GM19463 (cell line): Measurements from ENCODE around the gene DIP2C.
"Not testable (repeated sequence)": the region's sequence is repeated elsewhere in the genome, so short reads cannot be mapped to it uniquely, and the experiment has no call there.

Experiments
- ATAC-seq: cut with Tn5 transposase; IDR thresholded peaks from one replicate; pipeline ENCODE4 v1.9.1; 2021; ENCODE audit warnings: mild to moderate bottlenecking, moderate library complexity; ENCODE audit not compliant: unreplicated experiment

DIP2C gene

GRCh38 chr10:700183-700582, 10.7 kb upstream of the DIP2C start:
- ATAC-seq: not testable (repeated sequence)

GRCh38 chr10:697097-697875, 7.8 kb upstream of the DIP2C start:
- no peak for ATAC-seq

- ATAC-seq: no peak
These were observed 5.9 kb upstream of the DIP2C start for GRCh38 chr10:695396-695795.

GRCh38 chr10:693506-693905, 4.0 kb upstream of the DIP2C start:
- no peak for ATAC-seq

GRCh38 chr10:692682-693351, 3.3 kb upstream of the DIP2C start:
- no peak for ATAC-seq

- no peak for ATAC-seq
These were observed 1.7 kb upstream of the DIP2C start for GRCh38 chr10:691216-691615.

- ATAC-seq: no peak
These were observed 1.1 kb upstream of the DIP2C start for GRCh38 chr10:690372-691161.

- ATAC-seq: no peak
These were observed 382 bp downstream of the DIP2C start for GRCh38 chr10:689121-689451.

GRCh38 chr10:688312-689120, 952 bp downstream of the DIP2C start:
- no peak for ATAC-seq

GRCh38 chr10:687583-688311, 1.7 kb downstream of the DIP2C start:
- no peak for ATAC-seq

GRCh38 chr10:686155-686931, 3.1 kb downstream of the DIP2C start:
- no peak for ATAC-seq

GRCh38 chr10:685613-686012, 3.9 kb downstream of the DIP2C start:
- no peak for ATAC-seq

- no peak for ATAC-seq
These were observed 5.9 kb downstream of the DIP2C start for GRCh38 chr10:683448-684071.

GRCh38 chr10:682931-683447, 6.5 kb downstream of the DIP2C start:
- ATAC-seq: no peak

- no peak for ATAC-seq
These were observed 7.7 kb downstream of the DIP2C start for GRCh38 chr10:681670-682318.

- no peak for ATAC-seq
These were observed 8.7 kb downstream of the DIP2C start for GRCh38 chr10:680745-681144.

GRCh38 chr10:680146-680545, 9.3 kb downstream of the DIP2C start:
- no peak for ATAC-seq

GRCh38 chr10:679556-679955, 9.9 kb downstream of the DIP2C start:
- no peak for ATAC-seq

- not testable (repeated sequence) for ATAC-seq
These were observed 10.8 kb downstream of the DIP2C start for GRCh38 chr10:678662-679005.
